SJSA1 (cell line): ENCODE measurements around the gene PBX2. TPM values are rescaled to one million over a fixed set of nuclear protein-coding genes. Genes with fewer than 3 reads are reported as not detected.
"Not testable (repeated sequence)": the region's sequence is repeated elsewhere in the genome, so short reads cannot be mapped to it uniquely, and the experiment has no call there.

Experiments
- DNase-seq, 2 experiments: peaks; one replicate each; pipeline ENCODE4 v3.0.0-alpha.2; 2015 to 2020; ENCODE audit warnings: low spot score in 2 of 2, low read depth in 1 of 2
- H3K27ac ChIP-seq: fragments of 250-450 bp; sonication (Bioruptor Pico); 2 replicates; pipeline ENCODE4 v1.5.1; 2020; ENCODE audit warnings: mild to moderate bottlenecking, moderate library complexity
- H3K27me3 ChIP-seq: fragments of 250-450 bp; sonication (Bioruptor Pico); replicated peaks from 2 replicates; pipeline ENCODE4 v1.5.1; 2020; ENCODE audit warnings: mild to moderate bottlenecking, moderate library complexity
- H3K36me3 ChIP-seq: fragments of 250-450 bp; sonication (Bioruptor Pico); 2 replicates; pipeline ENCODE4 v1.5.1; 2020; ENCODE audit warnings: mild to moderate bottlenecking
- H3K4me1 ChIP-seq: fragments of 250-450 bp; sonication (Bioruptor Pico); replicated peaks from 2 replicates; pipeline ENCODE4 v1.6.1; 2021; ENCODE audit warnings: mild to moderate bottlenecking
- H3K4me3 ChIP-seq: fragments of 250-450 bp; sonication (Bioruptor Pico); 2 replicates; pipeline ENCODE4 v1.5.1; 2020; ENCODE audit warnings: mild to moderate bottlenecking
- H3K9me3 ChIP-seq: fragments of 250-450 bp; sonication (Bioruptor Pico); replicated peaks from 2 replicates; pipeline ENCODE4 v1.5.1; 2020; ENCODE audit warnings: mild to moderate bottlenecking
- total RNA-seq: library from RNA; depleted of rRNA; stranded (reverse); fragments of >200 nt; shearing (Covaris generic); gene quantifications from 2 replicates; pipeline ENCODE4 v1.2.3, GENCODE V29; 2014

Gene PBX2
- total RNA-seq, 1 experiment from 2014 or later, result 13.2 TPM

GRCh38 chr6:32149932-32150870 is 39.8 kb downstream of the PBX2 start:
- Histone ChIP-seq H3K4me1 (peaks cover 18% of the 10 kb centered on the region), H3K36me3 (no peaks in the 10 kb centered on the region), H3K4me3 (no peak overlapping the region), H3K27me3 (peaks cover 6% of the 10 kb centered on the region; the same call in 1 of the 2 replicates), H3K27ac (no peak overlapping the region), H3K9me3 (no peaks in the 10 kb centered on the region)
- no peak for DNase-seq

GRCh38 chr6:32149092-32149755 is 40.8 kb downstream of the PBX2 start:
- peaks cover 6% of the 10 kb centered on the region; the same call in 1 of the 2 replicates for H3K27me3 ChIP-seq
- no peak overlapping the region for H3K4me3 ChIP-seq

GRCh38 chr6:32148289-32149091 is 41.5 kb downstream of the PBX2 start:
- H3K36me3 ChIP-seq, result no peaks in the 10 kb centered on the region
- no peak for DNase-seq
- H3K27me3 ChIP-seq, result peaks cover 6% of the 10 kb centered on the region; the same call in 1 of the 2 replicates
- H3K4me3 ChIP-seq, result no peak overlapping the region
- peaks cover 7% of the 10 kb centered on the region for H3K4me1 ChIP-seq
- H3K9me3 ChIP-seq, result no peaks in the 10 kb centered on the region
- H3K27ac ChIP-seq, result no peak overlapping the region

More at GRCh38 chr6:32149092-32149755, 40.8 kb downstream of the PBX2 start:
- Histone ChIP-seq H3K9me3 (no peaks in the 10 kb centered on the region), H3K27ac (no peak overlapping the region), H3K36me3 (no peaks in the 10 kb centered on the region), H3K4me1 (peaks cover 10% of the 10 kb centered on the region)
- DNase-seq, result no peak

GRCh38 chr6:32147401-32148132 is 42.4 kb downstream of the PBX2 start:
- Histone ChIP-seq H3K4me3 (no peak overlapping the region), H3K9me3 (no peaks in the 10 kb centered on the region), H3K27ac (no peak overlapping the region), H3K27me3 (peaks cover 6% of the 10 kb centered on the region; the same call in 1 of the 2 replicates), H3K36me3 (no peaks in the 10 kb centered on the region), H3K4me1 (no peaks in the 10 kb centered on the region; the same call in 1 of the 2 replicates)
- no peak for DNase-seq

GRCh38 chr6:32146687-32147086 is 43.3 kb downstream of the PBX2 start:
- H3K4me1 ChIP-seq, result no peaks in the 10 kb centered on the region; the same call in 1 of the 2 replicates
- no peak overlapping the region for H3K4me3 ChIP-seq
- no peak overlapping the region for H3K27ac ChIP-seq
- H3K9me3 ChIP-seq, result no peaks in the 10 kb centered on the region
- no peaks in the 10 kb centered on the region for H3K36me3 ChIP-seq
- no peak for DNase-seq
- peaks cover 6% of the 10 kb centered on the region; the same call in 1 of the 2 replicates for H3K27me3 ChIP-seq

- no peak for DNase-seq
- Histone ChIP-seq H3K9me3 (no peaks in the 10 kb centered on the region), H3K4me1 (no peaks in the 10 kb centered on the region; the same call in 1 of the 2 replicates), H3K36me3 (no peaks in the 10 kb centered on the region), H3K27me3 (peaks cover 6% of the 10 kb centered on the region; the same call in 1 of the 2 replicates), H3K4me3 (no peak overlapping the region), H3K27ac (no peak overlapping the region)
Measured at GRCh38 chr6:32146287-32146686, 43.7 kb downstream of the PBX2 start.

DNA sequence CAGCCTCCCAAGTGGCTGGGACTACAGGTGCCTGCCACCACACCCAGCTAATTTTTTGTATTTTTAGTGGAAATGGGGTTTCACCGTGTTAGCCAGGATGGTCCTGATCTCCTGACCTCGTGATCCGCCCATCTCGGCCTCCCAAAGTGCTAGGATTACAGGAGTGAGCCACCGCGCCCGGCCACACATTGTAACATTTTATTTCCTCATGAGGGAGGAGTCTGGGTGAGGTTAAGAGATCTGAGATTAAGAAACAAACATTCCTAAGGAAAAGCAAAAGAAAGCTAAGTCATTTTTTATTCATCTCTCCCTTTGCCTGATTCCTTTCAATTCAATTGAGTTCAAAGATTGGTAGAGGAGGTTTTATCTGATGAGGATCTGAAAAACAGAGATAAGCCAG is 45.8 kb downstream of the PBX2 start:
- H3K4me3 ChIP-seq, DNase-seq, H3K36me3 ChIP-seq, H3K9me3 ChIP-seq, H3K27me3 ChIP-seq, H3K27ac ChIP-seq, H3K4me1 ChIP-seq: not testable (repeated sequence)

DNA sequence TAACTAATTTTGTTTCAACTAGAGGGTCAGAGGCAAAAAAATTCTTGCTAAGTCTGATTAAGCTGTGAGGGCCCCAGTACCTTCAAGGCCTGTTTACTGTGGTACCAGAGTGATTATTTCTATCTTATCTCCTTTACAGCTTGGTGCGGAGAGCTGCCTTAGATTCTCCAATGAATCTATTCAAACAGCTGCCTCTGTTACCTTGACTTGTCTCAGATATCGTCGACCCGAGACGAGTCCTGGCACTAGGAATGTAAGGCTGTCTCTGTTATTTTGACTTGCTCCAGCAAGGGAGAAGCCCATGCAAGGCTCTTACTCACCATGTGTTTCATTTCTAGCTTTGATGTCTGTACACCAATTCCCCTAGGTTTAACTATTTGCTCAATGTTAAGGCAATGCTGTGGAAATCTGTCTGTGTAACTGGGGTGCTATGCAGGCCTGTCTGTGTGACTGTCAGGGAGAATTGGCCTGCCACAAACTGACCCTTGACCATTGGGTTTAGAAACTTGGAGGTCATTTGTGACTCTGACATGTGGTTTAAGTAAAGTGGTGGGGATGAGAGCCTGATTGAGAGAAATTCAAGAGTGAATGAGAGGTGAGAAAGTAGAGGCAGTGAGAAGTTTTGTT is 49.5 kb downstream of the PBX2 start:
- H3K4me1 ChIP-seq, result peaks cover 14% of the 10 kb centered on the region
- DNase-seq, result no peak
- H3K27me3 ChIP-seq, result no peaks in the 10 kb centered on the region
- no peaks in the 10 kb centered on the region for H3K9me3 ChIP-seq
- H3K27ac ChIP-seq, result no peak overlapping the region
- no peak overlapping the region for H3K4me3 ChIP-seq
- no peaks in the 10 kb centered on the region for H3K36me3 ChIP-seq

DNA sequence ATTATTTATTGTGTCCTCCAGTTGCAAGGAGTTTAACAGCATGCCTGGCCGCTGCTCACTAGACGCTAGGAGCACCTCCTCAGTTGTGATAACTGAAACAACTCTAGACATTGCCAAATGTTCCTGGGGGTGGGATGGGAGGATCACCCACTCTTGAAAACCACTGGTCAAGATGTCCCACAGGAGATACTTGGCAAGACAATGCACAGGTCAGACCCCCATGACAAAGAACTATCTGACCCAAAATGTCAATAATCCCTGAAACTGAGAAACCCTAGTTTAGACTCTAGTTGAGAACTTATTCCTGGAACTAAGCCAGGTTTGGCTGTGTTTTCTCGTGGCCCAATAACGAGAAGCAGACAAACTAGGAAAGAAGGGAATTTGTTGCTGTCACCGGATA is 50.4 kb downstream of the PBX2 start:
- no peaks in the 10 kb centered on the region for H3K27me3 ChIP-seq
- peaks cover 18% of the 10 kb centered on the region for H3K4me1 ChIP-seq
- no peak overlapping the region for H3K27ac ChIP-seq
- DNase-seq, result no peak
- no peak overlapping the region for H3K4me3 ChIP-seq
- no peaks in the 10 kb centered on the region for H3K36me3 ChIP-seq
- H3K9me3 ChIP-seq, result no peaks in the 10 kb centered on the region

GRCh38 chr6:32137454-32137853 is 52.5 kb downstream of the PBX2 start:
- Histone ChIP-seq H3K27me3 (no peaks in the 10 kb centered on the region), H3K27ac (no peak overlapping the region), H3K9me3 (no peaks in the 10 kb centered on the region), H3K4me1 (peaks cover 31% of the 10 kb centered on the region), H3K4me3 (no peak overlapping the region), H3K36me3 (no peaks in the 10 kb centered on the region)
- no peak for DNase-seq
